T-helper 2 cell treated with Interferon-gamma antibody and Interleukin-4, amounts not matched to agents 100 ng/mL and 5 ng/mL, for 36 hours (primary cell): ENCODE results near the gene RIBC2. TPM values are rescaled to one million over a fixed set of nuclear protein-coding genes. Genes with fewer than 3 reads are reported as not detected.
"Not testable (repeated sequence)": the region's sequence is repeated elsewhere in the genome, so short reads cannot be mapped to it uniquely, and the experiment has no call there.

Experiments
- intact Hi-C: fragments of 100-400 bp; cut with micrococcal nuclease; formaldehyde crosslinking; loops from one replicate; pipeline ENCODE4 v1.15.1; 2023
- total RNA-seq: library from RNA; stranded (reverse); gene quantifications from 2 replicates; pipeline ENCODE4 v1.2.3, GENCODE V29; 2022

Gene RIBC2
- total RNA-seq, 1 donor from 2014 or later = 14.0 TPM

DNA sequence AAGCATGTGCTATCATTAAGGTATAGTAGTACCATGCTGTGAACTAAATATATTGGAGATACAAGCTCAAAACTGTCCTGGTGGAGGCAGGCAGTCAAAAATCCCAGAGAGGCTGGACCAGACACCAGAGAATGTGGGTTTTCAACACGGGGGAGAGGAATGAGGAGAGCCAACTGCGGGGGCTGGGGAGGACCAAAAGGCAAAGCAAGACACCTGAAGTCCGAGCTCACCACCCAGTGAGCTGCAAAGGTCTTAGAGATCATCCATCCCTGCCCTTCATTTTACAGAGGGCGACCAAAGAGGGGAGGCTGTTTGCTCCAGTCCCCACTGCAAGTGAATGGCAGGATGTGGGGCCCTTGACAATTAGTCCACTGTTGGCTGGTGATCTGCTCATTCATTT is 10.0 kb downstream of the RIBC2 start:
- intact Hi-C loops = no loop called here

DNA sequence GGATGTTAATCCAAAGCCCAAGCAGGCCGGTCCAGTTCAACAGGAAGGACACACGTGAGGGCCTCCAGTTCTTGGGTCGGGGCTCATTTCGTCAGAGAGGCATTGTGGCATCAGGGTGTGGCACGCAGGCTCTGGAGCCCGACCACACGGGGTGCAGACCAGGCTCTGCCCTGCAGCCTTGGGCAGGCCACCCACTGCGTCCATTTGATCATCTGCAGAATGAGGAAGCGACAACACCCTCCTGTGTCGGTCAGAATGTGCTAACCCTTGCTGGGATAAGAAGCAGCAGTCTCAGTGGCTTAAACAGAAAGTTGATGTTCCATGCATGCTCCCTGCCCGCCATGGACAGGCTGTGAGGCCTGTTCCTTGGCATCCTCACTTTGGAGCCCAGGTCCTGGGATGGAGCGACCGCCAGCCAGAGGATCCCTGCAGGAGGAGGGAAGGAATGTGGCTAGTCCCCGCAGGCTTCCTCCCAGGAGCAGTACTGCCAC is 10.8 kb downstream of the RIBC2 start:
- intact Hi-C loops = no loop called here

DNA sequence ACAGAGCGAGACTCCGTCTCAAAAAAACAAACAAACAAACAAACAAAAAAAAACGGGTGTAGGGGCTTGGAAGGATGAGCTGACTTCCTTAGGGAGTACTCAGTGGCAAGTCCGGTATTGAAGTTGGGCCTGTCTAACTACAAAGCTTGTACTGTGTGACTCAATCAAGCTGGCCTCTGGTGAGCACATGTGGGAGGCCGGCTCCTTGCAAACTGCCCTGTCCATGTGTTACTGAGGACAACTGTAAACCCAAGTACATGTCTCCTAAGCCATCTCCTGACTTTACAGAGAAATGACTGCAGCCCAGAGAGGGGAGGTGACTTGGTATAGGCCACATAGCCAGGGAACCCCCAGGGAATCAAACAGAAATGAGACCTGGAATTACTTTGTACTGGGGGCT is 11.6 kb downstream of the RIBC2 start:
- intact Hi-C loops = no loop called here

DNA sequence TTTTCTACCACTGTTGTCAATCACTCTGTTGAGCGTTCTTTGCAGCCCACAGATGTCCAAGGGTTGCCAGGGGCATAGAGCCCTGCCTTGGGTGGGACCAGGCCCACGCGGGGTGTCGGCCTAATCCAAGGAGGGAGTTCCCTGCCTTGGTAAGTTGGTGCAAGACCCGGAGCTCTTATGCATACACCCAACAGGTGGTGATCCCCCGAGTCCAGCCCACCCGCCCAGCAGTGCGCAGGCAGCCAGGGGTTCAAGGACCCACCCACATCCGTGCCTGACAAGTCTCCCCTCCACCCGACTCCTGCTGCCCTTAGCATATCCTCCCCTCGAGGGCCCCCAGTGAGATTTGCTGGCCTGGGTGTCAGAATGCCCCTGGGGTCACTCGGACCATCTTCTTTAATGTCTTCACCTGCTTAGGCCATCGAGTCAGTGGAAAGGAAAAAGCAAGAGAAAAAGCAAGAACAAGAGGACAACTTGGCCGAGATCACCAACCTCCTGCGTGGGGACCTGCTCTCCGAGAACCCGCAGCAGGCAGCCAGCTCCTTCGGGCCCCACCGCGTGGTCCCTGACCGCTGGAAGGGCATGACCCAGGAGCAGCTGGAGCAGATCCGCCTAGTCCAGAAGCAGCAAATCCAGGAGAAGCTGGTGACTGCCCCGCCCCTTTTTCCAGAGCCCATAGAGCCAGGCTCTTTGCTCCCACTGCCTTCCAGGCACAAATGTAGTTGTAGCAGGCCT is 12.2 kb downstream of the RIBC2 start:
- intact Hi-C loops = no loop called here

DNA sequence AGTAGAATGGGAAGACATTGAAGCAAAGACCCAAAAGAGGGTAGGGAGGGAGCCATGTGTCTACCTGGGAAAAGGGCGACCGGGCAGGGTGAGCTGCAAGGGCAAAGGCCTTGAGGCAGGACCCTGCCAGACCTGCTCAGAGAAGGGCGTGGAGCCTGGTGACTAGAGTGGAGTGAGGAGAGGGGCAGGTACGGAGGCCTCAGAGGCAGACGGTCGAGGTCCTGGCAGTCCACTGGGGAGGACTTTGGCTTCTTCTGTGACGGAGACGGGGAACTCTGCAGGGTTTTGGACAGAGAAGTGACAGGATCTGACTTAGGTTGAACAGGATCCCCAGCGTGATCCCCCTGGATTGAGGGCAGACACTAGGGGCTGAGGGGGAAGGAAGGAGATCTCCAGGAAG is 12.9 kb downstream of the RIBC2 start:
- intact Hi-C loops = no loop called here

DNA sequence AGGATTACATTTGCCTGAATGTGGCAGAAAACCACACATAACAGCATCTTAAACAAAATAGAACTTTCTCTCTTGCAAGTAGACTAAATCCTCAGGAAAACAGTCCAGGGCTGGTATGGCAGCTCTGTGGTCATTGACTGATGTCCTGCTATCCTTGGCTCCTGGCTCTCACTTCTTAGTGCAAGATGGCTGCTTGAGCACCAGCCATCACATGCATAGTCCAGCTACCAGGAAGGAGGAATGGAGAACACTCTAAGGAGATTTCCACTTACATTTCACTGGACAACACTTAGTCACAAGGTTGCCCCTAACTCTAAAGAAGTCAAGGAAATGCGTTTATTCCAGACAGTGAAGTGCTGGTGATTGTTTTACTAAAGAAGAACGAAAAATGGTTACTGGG is 13.6 kb downstream of the RIBC2 start:
- intact Hi-C loops = no loop called here

DNA sequence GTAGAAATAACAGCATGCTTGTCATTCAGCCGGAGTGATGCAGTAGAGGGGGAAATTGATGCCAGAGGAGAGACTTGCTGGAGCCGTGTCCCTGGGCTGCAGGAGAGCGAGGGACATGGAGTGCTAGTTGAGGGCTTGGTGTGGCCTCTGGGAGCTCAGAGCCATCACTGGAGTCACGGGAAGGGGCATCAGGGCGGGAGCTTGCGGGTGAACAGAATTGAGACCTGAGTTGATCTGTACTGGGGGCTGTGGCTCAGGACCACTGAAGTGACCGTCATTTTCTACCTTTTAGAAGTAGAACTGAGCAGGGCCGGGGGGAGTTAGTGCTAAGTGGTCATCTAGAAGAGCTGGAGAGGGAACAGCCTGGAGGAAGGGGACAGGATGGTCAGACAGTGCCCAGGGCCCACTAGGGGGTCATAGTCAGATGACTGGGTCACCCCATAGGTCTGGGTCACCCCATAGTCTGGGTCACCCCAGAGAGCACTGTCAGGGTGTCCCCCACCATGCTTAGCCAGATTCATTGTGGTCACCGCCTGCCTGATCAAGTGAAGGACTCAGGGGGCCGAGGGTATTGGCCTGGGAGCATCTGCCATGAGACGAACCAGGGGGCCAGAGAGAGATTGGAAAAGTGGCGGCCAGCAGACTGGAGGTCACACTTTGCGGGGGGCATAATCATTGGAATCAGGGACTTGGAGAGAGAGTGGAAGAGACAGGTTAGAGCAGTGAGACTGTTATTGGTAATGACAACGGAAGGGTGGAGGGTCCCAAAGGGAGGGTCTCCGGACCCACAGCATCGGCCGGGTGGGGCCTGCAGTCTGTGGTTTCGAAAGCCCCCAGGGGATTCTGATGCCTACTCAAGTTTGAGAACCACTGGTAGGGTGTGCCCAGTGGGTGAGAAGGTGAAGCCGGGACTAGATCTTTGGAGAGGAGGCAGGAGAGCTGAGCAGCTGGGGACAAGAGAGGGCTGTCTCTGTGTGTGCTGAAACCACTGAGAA is 15.2 kb downstream of the RIBC2 start:
- intact Hi-C loops = no loop called here

DNA sequence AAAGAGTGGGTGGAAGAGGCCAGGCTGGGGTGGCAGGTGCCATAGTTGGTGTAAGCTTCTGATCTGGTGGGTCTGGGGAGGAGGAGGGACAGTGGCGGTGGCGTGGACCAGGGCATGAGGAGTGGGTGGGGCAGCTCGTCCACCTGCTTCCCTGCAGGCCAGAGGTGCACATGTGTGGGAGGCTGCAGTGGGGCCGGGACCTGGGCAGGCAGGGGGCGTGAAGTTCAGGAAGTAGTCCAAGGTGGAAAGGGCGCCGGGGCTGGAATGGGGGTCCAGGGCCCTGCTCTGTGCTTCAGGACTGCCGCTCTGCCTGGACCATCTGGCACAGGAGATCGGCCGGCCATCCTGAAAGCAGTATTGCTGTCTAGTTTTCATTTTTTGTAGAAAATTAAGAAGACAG is 15.9 kb downstream of the RIBC2 start:
- intact Hi-C loops = no loop called here

DNA sequence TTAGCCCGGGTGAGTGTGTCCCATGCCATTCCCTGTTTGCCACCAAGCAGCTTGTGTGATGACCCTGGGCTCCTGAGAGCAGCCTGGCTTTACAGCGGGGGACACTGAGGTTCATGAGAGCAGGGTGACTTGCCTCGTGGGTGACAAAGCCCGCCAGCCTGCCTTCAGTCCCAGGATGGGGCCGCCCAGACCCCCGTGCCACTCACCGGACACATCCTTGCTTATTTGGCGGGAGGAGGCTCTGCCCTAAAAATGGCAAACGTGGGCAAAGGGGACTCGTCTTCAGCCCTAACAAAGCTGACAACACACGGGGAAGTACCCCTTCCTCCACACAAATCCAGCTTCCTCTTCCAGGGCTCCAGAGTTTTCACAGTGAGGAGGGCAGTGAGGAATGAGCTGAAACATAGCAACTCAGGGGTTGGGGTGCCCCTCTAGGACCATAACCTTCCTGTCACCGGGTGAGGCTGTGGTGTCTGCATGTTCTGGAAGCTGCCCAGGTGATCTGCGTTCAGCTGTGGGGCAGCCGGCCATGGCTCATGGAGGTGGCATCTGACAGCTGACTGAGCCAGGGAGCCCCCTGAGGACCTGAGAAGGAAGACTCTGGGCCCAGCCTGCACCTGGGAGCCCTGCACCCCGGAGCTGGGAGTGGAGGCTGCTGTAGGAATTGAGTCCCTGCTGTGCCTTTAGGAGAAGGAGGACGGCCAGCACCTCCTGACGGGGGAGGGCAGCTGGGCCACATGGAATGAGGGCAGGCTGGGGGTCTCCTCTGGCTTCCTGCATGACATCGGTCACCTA is 16.7 kb downstream of the RIBC2 start:
- intact Hi-C loops = no loop called here

DNA sequence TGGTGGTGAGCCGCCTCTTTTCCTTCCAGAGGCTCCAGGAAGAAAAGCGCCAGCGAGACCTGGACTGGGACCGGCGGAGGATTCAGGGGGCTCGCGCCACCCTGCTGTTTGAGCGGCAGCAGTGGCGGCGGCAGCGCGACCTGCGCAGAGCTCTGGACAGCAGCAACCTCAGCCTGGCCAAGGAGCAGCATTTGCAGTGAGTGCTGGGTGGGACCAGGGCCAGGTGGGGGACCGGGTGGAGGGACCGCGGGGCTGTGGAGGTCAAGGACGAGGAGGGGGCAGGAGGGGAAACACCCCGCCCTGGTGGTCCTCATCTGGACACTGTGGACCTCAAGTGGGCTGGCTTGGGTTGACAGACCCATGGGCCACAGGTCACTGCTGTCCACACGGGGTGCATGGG is 17.4 kb downstream of the RIBC2 start:
- intact Hi-C loops = no loop called here

DNA sequence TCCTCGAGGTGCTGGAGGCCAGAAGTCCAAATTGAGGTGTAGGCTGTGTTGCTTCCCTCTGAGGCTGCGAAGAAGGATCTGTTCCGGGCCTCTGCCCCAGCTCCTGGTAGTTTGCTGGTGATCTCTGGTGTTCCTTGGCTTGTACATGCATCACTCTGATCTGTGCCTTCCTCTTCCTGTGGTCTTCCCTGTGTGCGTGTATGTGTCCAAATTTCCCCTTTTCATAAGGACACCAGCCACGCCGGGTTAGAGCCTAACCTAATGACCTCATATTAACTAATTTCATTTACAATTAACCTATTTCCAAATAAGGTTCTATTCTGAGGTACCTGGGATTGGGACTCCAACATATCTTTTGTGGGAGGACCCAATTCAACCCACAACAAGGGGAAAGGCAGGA is 21.5 kb downstream of the RIBC2 start:
- intact Hi-C loops = loop anchor here (1.0 kb wide), 1 partner anchor 166 kb away; no protein-coding TSS in a partner anchor

DNA sequence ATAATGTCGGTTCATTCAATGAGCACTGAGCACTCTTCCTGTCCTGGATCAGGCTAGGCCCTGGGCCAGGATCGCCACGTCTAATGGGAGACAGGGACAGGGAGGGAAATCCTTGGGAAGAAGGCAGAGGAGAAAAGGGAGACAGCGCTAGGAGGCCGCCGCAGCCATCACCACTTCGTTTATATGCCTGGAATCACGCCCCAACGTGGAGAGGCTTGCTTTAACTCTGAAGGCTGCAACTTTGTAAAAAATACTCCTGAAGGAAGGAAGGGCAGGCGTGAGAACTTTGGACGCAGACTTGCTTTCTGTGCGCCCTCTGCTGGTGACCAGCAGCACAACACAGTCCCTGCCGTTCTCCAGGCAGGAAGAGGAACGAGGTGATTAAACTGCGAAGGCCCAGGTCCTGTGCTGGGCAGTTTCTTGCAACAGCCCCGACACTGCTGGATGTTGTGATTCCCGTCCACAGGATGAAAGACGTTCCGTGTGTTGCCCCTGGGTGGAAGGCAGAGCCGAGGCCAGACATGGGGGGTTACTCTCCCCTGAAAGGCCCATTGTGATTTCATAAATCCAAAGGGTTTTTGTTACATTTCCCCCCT is 22.1 kb downstream of the RIBC2 start:
- intact Hi-C loops = loop anchor here (1.0 kb wide), 1 partner anchor 166 kb away; no protein-coding TSS in a partner anchor

DNA sequence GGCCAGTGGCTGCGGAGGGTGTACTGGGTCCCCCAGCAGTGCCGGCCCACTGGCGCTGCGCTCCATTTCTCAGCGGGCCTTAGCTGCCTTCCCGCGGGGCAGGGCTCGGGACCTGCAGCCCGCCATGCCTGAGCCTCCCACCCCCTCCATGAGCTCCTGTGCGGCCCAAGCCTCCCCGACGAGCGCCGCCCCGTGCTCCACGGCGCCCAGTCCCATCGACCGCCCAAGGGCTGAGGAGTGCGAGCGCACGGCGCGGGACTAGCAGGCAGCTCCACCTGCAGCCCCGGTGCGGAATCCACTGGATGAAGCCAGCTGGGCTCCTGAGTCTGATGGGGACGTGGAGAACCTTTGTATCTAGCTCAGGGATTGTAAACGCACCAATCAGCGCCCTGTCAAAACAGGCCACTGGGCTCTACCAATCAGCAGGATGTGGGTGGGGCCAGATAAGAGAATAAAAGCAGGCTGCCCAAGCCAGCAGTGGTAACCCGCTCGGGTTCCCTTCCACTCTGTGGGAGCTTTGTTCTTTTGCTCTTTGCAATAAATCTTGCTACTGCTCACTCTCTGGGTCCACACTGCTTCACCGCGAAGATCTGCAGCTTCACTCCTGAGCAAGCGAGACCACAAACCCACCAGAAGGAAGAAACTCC is 23.5 kb downstream of the RIBC2 start:
- intact Hi-C loops = not testable (repeated sequence)

DNA sequence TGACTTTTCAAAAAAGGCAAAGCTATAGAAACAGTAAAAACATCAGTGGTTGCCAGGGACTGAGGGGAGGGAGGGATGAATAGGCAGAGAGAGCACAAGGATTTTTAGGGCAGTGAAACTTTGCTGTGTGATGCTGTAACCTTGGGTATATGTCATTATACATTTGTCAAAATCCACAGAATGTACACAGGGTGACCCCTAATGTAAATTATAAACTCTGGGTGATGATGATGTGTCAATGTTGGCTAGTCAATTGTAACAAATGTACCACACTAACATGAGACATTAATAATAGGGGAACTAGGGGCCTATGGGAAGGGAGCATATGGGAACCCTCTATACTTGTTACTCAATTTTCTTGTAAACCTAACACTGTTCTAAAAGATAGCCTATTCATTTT is 24.8 kb downstream of the RIBC2 start:
- intact Hi-C loops = no loop called here

DNA sequence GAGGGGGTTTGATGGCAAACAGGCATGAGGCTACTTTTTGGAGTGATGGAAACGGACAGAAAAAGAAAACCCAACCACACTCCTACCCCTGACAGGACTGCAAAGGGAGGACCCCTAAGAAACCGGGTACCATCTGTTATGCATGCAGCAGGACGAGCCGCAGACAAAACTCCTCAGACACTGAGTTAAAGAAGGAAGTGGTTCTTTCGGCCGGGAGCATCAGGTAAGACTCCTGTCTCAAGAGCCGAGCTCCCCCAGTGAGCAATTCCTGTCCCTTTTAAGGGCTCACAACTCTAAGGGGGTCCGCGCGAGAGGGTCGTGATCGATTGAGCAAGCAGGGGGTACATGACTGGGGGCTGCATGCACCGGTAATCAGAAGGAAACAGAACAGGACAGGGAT is 27.2 kb downstream of the RIBC2 start:
- intact Hi-C loops = loop anchor here (5.0 kb wide), 1 partner anchor 112 kb away; no protein-coding TSS in a partner anchor

DNA sequence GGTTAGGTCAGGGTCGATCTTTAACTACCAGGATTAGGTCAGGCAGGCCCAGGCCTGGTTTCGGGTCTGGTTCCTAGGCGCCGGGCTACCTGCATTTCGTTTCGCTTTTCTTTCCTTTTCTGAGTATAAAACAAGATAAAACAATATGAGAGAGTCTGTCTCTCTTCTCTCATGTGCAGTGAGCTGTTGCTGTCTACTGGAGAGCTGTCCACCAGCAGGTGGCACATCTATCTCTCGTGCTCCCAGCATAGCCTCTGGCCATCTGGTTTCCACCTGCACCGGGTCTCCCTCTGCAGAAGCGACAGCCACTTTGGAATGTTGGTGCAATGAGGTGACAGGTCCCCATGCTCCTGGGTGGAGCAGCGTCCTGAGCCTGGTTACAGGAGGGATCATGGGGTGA is 27.6 kb downstream of the RIBC2 start:
- intact Hi-C loops = loop anchor here (5.0 kb wide), 1 partner anchor 111 kb away; no protein-coding TSS in a partner anchor

DNA sequence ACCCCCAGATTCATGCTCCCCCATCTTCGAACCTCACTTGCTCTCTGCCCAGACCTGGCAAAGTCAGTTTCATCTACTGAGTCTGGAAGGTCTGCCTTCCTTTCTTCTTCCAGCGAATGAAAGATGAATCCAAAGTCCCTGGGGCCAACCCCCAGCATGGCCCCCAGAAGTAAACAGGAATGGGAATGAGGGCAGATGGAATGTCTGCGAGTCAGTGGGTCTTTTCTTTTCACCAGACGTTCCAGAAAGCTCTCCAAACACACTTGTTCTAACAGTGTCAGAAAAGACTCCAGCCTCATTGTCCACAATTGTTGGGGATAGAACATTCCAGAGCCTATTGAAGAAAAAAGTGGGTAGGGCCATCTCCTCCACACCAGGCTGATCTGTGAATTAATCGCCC is 28.6 kb downstream of the RIBC2 start:
- intact Hi-C loops = loop anchor here (5.0 kb wide), 1 partner anchor 110 kb away; no protein-coding TSS in a partner anchor

DNA sequence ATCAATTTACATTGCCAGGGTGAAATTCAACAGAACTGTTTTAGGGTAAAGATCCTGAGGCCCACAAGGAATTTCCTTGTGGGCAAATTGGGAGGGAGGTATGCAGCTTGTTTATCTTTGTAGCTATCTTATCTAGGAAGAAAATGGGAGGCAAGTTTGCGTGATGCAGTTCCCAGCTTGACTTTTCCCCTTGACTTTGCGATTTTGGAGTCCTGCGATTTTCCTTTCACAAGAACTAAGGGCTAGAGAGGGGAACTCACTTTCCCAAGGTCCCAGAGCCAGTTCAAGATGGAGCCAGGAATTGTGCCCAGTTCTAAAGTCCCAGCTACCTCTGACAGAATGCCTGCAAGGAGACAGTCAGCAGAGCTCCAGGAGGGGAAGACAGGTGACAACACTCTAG is 30.7 kb downstream of the RIBC2 start:
- intact Hi-C loops = loop anchor here (5.0 kb wide), 1 partner anchor 108 kb away; no protein-coding TSS in a partner anchor

DNA sequence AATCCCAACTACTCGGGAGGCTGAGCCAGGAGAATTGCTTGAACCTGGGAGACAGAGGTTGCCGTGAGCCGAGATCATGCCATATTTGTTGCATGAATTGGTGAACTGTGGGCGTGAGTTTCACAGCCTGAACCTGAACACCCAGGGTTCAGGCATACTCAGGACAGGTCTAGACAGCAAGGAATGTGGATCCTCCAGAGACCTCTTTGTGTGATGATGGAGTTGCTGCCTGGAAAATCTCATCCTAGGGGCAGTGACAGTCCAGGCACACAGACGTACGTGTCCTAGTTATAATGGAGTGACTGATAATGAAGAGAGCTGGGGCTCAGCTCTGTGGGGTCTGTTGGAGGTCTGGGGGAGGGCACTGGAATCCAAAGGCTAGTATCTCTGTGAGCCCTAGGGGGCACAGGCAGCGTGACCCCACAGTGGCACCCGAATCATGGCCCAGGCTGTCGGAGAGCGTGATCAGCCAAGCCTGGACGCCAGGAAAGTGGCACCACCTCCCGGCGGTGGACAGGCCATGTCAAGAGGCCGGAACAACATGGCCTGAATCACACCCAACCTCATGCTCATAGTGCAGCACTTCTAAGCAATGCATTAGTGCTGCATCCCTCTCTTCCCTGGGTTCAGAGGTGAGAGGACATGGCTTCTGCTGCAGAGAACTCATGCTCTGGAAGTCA is 31.7 kb downstream of the RIBC2 start:
- intact Hi-C loops = no loop called here

DNA sequence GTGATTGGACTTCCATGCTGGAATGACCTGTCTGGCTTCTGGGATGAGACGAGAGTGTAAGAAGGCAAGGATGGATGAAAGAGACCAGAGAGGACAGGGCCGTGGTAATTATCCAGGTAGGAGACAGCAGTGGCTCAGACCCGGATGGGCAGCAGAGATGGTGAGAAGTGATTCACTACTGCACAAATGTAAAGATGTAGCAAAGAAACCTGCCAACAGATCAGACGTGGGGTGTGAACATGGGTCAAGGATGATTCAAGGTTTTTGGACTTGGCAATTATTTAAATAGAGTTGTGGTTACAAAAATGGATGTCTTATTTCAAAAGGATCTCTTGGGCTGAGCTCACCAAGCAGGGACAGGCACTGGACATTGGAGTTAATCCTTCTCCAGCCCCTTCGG is 32.7 kb downstream of the RIBC2 start:
- intact Hi-C loops = no loop called here
